ENCODE results near the gene TMEM126A. TPM values are rescaled to one million over a fixed set of nuclear protein-coding genes. Genes with fewer than 3 reads are reported as not detected.

TMEM126A gene
- total RNA-seq (39.6 and 48.0 TPM in 2 replicates), polyA plus RNA-seq (44.8 and 58.0 TPM in 2 replicates)

DNA sequence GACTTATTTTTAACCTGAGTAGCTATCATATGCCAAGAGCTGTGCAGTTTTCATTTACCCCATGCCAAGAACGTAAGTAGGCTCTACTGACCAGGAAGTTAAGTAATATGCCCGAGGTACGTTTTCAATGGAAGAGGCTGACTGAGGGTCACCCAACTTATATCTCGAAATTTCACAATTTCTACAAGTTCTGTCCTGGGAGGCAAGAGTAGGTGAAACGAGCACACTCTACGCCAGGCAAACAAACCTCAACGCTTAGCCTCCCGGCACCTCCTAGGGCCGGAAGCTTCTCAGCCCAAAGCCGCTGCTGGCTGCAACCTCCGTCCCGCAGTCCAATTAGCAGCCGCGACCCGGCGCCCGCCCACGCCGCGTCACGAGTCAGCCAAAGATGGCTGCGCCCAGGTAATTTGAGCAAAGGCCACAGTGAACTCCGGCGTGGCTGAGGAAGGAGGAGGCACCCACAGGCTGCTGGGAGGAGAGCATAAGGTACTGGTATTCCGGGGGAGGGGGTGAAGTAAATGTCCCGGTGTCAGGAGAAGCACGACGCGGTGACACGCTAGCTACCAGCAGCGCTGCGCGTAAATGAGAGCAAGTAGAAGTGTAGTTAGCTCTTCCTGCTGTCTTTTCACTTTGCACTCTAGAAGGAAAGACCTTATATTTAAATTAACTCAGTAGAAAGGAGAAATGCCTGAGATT is at the start of gene TMEM126A:
TSS of gene TMEM126A (plus strand) at position 364 of the 696 bp plus-strand sequence. CDS start 2,289 bp downstream, outside the sequence.
- WGBS (ENCODE audit: low lambda C conversion rate, missing lambda C conversion rate), result 1% methylated on average over 33 of the region's 33 CpGs
- Histone ChIP-seq H3K4me1 (ENCODE audit: insufficient read depth) (peaks cover 6% of the 10 kb centered on the region), H3K4me2 (peak within 1 kb of the TSS; percentile 85), H3K9me2 (replicated peaks; ENCODE audit: insufficient read depth) (no peaks in the 10 kb centered on the region), H3K27ac (peak within 1 kb of the TSS; percentile 86), H4K20me1 (ENCODE audit: insufficient read depth, poor library complexity, severe bottlenecking) (no peaks in the 10 kb centered on the region), H3K4me3 (peak within 1 kb of the TSS; percentile 48), H3K79me2 (peaks cover 22% of the 10 kb centered on the region), H2AFZ (peak within 1 kb of the TSS; percentile 54), H3K36me3 (replicated peaks; ENCODE audit: insufficient read depth, low read depth) (no peaks in the 10 kb centered on the region), H3K9me3 (ENCODE audit: low read depth) (no peaks in the 10 kb centered on the region), H3K27me3 (peaks cover 3% of the 10 kb centered on the region)
- TF ChIP-seq EZH2 (IDR thresholded peaks at IDR 0.05; ENCODE audit: borderline replicate concordance) (no peak), EZH2phosphoT487 (IDR thresholded peaks at IDR 0.05; ENCODE audit: low read depth, severe bottlenecking, unreplicated experiment) (no peak)
- TF ChIP-seq, protein P1, sequence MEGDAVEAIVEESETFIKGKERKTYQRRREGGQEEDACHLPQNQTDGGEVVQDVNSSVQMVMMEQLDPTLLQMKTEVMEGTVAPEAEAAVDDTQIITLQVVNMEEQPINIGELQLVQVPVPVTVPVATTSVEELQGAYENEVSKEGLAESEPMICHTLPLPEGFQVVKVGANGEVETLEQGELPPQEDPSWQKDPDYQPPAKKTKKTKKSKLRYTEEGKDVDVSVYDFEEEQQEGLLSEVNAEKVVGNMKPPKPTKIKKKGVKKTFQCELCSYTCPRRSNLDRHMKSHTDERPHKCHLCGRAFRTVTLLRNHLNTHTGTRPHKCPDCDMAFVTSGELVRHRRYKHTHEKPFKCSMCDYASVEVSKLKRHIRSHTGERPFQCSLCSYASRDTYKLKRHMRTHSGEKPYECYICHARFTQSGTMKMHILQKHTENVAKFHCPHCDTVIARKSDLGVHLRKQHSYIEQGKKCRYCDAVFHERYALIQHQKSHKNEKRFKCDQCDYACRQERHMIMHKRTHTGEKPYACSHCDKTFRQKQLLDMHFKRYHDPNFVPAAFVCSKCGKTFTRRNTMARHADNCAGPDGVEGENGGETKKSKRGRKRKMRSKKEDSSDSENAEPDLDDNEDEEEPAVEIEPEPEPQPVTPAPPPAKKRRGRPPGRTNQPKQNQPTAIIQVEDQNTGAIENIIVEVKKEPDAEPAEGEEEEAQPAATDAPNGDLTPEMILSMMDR (IDR thresholded peaks at IDR 0.05; ENCODE audit: poor library complexity), result no peak
- peak; percentile 94 for DNase-seq (ENCODE audit: low spot score)

GRCh38 chr11:85599083-85599482 is 48.7 kb upstream of the TMEM126A start:
- Histone ChIP-seq H2AFZ (no peak overlapping the region), H4K20me1 (ENCODE audit: insufficient read depth, poor library complexity, severe bottlenecking) (no peaks in the 10 kb centered on the region), H3K4me2 (no peak overlapping the region), H3K27me3 (no peaks in the 10 kb centered on the region), H3K36me3 (replicated peaks; ENCODE audit: insufficient read depth, low read depth) (no peaks in the 10 kb centered on the region), H3K27ac (no peak overlapping the region), H3K9me2 (replicated peaks; ENCODE audit: insufficient read depth) (no peaks in the 10 kb centered on the region), H3K4me3 (no peak overlapping the region), H3K4me1 (ENCODE audit: insufficient read depth) (no peaks in the 10 kb centered on the region), H3K79me2 (no peaks in the 10 kb centered on the region), H3K9me3 (ENCODE audit: low read depth) (no peaks in the 10 kb centered on the region)
- 73% methylated on average over 5 of the region's 5 CpGs for WGBS (ENCODE audit: low lambda C conversion rate, missing lambda C conversion rate)
- TF ChIP-seq EZH2phosphoT487 (IDR thresholded peaks at IDR 0.05; ENCODE audit: low read depth, severe bottlenecking, unreplicated experiment) (no peak), EZH2 (IDR thresholded peaks at IDR 0.05; ENCODE audit: borderline replicate concordance) (no peak)
- TF ChIP-seq, protein P1 (IDR thresholded peaks at IDR 0.05; ENCODE audit: poor library complexity), result no peak
- DNase-seq (ENCODE audit: low spot score), result no peak

- Histone ChIP-seq H3K9me2 (replicated peaks; ENCODE audit: insufficient read depth) (no peaks in the 10 kb centered on the region), H3K27me3 (no peaks in the 10 kb centered on the region), H3K4me2 (no peak overlapping the region), H3K4me3 (no peak overlapping the region), H2AFZ (no peak overlapping the region), H4K20me1 (ENCODE audit: insufficient read depth, poor library complexity, severe bottlenecking) (no peaks in the 10 kb centered on the region), H3K79me2 (no peaks in the 10 kb centered on the region), H3K4me1 (ENCODE audit: insufficient read depth) (no peaks in the 10 kb centered on the region), H3K36me3 (replicated peaks; ENCODE audit: insufficient read depth, low read depth) (no peaks in the 10 kb centered on the region), H3K27ac (no peak overlapping the region), H3K9me3 (ENCODE audit: low read depth) (no peaks in the 10 kb centered on the region)
- TF ChIP-seq EZH2phosphoT487 (IDR thresholded peaks at IDR 0.05; ENCODE audit: low read depth, severe bottlenecking, unreplicated experiment) (no peak), EZH2 (IDR thresholded peaks at IDR 0.05; ENCODE audit: borderline replicate concordance) (no peak)
- TF ChIP-seq, protein P1 (IDR thresholded peaks at IDR 0.05; ENCODE audit: poor library complexity), result no peak
- no peak for DNase-seq (ENCODE audit: low spot score)
- WGBS (ENCODE audit: low lambda C conversion rate, missing lambda C conversion rate), result 99% methylated on average over 2 of the region's 2 CpGs
Observed at GRCh38 chr11:85602526-85603213, 45.1 kb upstream of the TMEM126A start.

All from hepatocyte (in vitro differentiated cells).